IMR-90 (cell line): ENCODE data around the gene FBN1. TPM values are rescaled to one million over a fixed set of nuclear protein-coding genes. Genes with fewer than 3 reads are reported as not detected.

Source experiments
- ATAC-seq: fragments of 200-7000 bp; cut with Tn5 transposase; 2 replicates; pipeline ENCODE4 v1.9.1; 2020; ENCODE audit warnings: low read depth, mild to moderate bottlenecking, moderate library complexity
- BruUV-seq: library from RNA; stranded (reverse); fragments of 400-500 nt; replicated peaks from 2 replicates; lab custom pipeline; 2021; lab: Mats Ljungman, UMichigan
- CTCF ChIA-PET: fragments of 300-600 bp; formaldehyde crosslinking; extraction: SDS; loops from one replicate; lab custom pipeline; 2021; ENCODE audit warnings: antibody characterized with exemption; lab: Yijun Ruan, JAX
- POLR2A ChIA-PET: fragments of 300-600 bp; sonication (Branson Sonifier 250); formaldehyde crosslinking; loops from one replicate; lab custom pipeline; 2022; ENCODE audit warnings: antibody characterized with exemption; ENCODE audit not compliant: unreplicated experiment; lab: Charles Lee
- DNase-seq: peaks from one replicate; pipeline ENCODE4 v3.0.0; 2013
- H2AFZ ChIP-seq: replicated peaks from 2 replicates; pipeline ENCODE3; 2013; ENCODE audit warnings: low read length, mild to moderate bottlenecking; ENCODE audit not compliant: poor library complexity
- H2AK5ac ChIP-seq: 2 replicates; pipeline ENCODE4 v1.6.1; 2013; ENCODE audit warnings: low read depth, low read length, inconsistent platforms
- H2AK9ac ChIP-seq: replicated peaks from 2 replicates; pipeline ENCODE3; 2013; ENCODE audit warnings: mild to moderate bottlenecking, low read depth, low read length, moderate library complexity; ENCODE audit not compliant: poor library complexity
- H2BK120ac ChIP-seq: 2 replicates; pipeline ENCODE4 v1.6.1; 2013; ENCODE audit warnings: low read depth, low read length, inconsistent platforms
- H2BK15ac ChIP-seq: 3 replicates; pipeline ENCODE4 v1.6.1; 2013; ENCODE audit warnings: low read depth, low read length, inconsistent platforms
- H2BK20ac ChIP-seq: 2 replicates; pipeline ENCODE4 v1.6.1; 2013; ENCODE audit warnings: low read depth, mild to moderate bottlenecking, inconsistent platforms, low read length, moderate library complexity
- H2BK5ac ChIP-seq: 2 replicates; pipeline ENCODE4 v1.6.1; 2013; ENCODE audit warnings: mild to moderate bottlenecking, low read depth, low read length, inconsistent platforms; ENCODE audit not compliant: poor library complexity, severe bottlenecking
- H3K14ac ChIP-seq: replicated peaks from 2 replicates; pipeline ENCODE4 v1.6.1; 2013; ENCODE audit warnings: low read depth, low read length, inconsistent platforms
- H3K18ac ChIP-seq: 2 replicates; pipeline ENCODE4 v1.6.1; 2013; ENCODE audit warnings: low read depth, low read length, control low read depth
- H3K23ac ChIP-seq: 2 replicates; pipeline ENCODE4 v1.6.1; 2013; ENCODE audit warnings: low read depth, low read length, inconsistent platforms
- H3K27ac ChIP-seq: 2 replicates; pipeline ENCODE4 v1.5.1; 2013; ENCODE audit warnings: mild to moderate bottlenecking, control low read depth, low read length; ENCODE audit not compliant: insufficient read depth
- H3K27me3 ChIP-seq: 2 replicates; pipeline ENCODE4 v1.6.1; 2013; ENCODE audit warnings: low read length; ENCODE audit not compliant: control insufficient read depth, insufficient read depth
- H3K36me3 ChIP-seq: 2 replicates; pipeline ENCODE4 v1.6.1; 2013; ENCODE audit warnings: low read length, mixed read lengths; ENCODE audit not compliant: control insufficient read depth, insufficient read depth
- H3K4ac ChIP-seq: 2 replicates; pipeline ENCODE4 v1.6.1; 2013; ENCODE audit warnings: low read depth, low read length, inconsistent platforms
- H3K4me1 ChIP-seq: 2 replicates; pipeline ENCODE4 v1.6.1; 2013; ENCODE audit warnings: low read length, mixed read lengths; ENCODE audit not compliant: control insufficient read depth, insufficient read depth
- H3K4me2 ChIP-seq: 2 replicates; pipeline ENCODE4 v1.6.1; 2013; ENCODE audit warnings: low read depth, mild to moderate bottlenecking, control low read depth, low read length, moderate library complexity
- H3K4me3 ChIP-seq: 2 replicates; pipeline ENCODE4 v1.5.1; 2013; ENCODE audit warnings: low read depth, mild to moderate bottlenecking, control low read depth, low read length, moderate library complexity; ENCODE audit not compliant: insufficient read depth
- H3K56ac ChIP-seq: 2 replicates; pipeline ENCODE4 v1.6.1; 2013; ENCODE audit warnings: low read length, inconsistent platforms; ENCODE audit not compliant: insufficient read depth; ENCODE audit errors: extremely low read depth
- H3K79me1 ChIP-seq, 2 experiments: 2 replicates each; pipeline ENCODE4 v1.6.1; 2013; ENCODE audit warnings: low read length in 2 of 2, inconsistent platforms in 1 of 2, low read depth in 1 of 2
- H3K9ac ChIP-seq: 2 replicates; pipeline ENCODE4 v1.6.1; 2013; ENCODE audit warnings: low read depth, low read length, control low read depth
- H3K9me1 ChIP-seq: 2 replicates; pipeline ENCODE4 v1.6.1; 2013; ENCODE audit warnings: low read length, inconsistent platforms; ENCODE audit not compliant: insufficient read depth
- H3K9me3 ChIP-seq: 2 replicates; pipeline ENCODE4 v1.6.1; 2013; ENCODE audit warnings: low read length; ENCODE audit not compliant: control insufficient read depth, insufficient read depth
- H4K20me1 ChIP-seq: 2 replicates; pipeline ENCODE4 v1.6.1; 2013; ENCODE audit warnings: low read length, inconsistent platforms; ENCODE audit not compliant: insufficient read depth
- H4K5ac ChIP-seq: 2 replicates; pipeline ENCODE4 v1.6.1; 2013; ENCODE audit warnings: mild to moderate bottlenecking, low read depth, low read length, control low read depth
- H4K8ac ChIP-seq, 2 experiments: 2 replicates each; pipeline ENCODE4 v1.6.1; 2013; ENCODE audit warnings: low read depth in 2 of 2, low read length in 2 of 2, control low read depth in 1 of 2, inconsistent platforms in 1 of 2
- H4K91ac ChIP-seq: 2 replicates; pipeline ENCODE4 v1.6.1; 2013; ENCODE audit warnings: low read depth, low read length, inconsistent platforms; ENCODE audit not compliant: insufficient read depth
- BHLHE40 ChIP-seq: fragments of 150-350 bp; IDR thresholded peaks from 2 replicates; pipeline ENCODE4 v1.6.1; 2016; ENCODE audit warnings: mild to moderate bottlenecking, low read depth, low read length
- CEBPB ChIP-seq: IDR thresholded peaks from 2 replicates; pipeline ENCODE4 v1.6.1; 2012; ENCODE audit warnings: low read depth, low read length, improper control_type of control experiment
- CHD1 ChIP-seq: IDR thresholded peaks from 2 replicates; pipeline ENCODE4 v1.6.1; 2012; ENCODE audit warnings: low read depth, low read length, improper control_type of control experiment
- CTCF ChIP-seq: conservative IDR thresholded peaks from 2 replicates; pipeline ENCODE4 v1.5.1; 2012; ENCODE audit warnings: mild to moderate bottlenecking, low read depth, low read length, improper control_type of control experiment
- FOS ChIP-seq: fragments of 150-350 bp; IDR thresholded peaks from 2 replicates; pipeline ENCODE4 v1.6.1; 2016; ENCODE audit warnings: low read depth, low read length
- MAFK ChIP-seq: IDR thresholded peaks from 2 replicates; pipeline ENCODE4 v1.6.1; 2012; ENCODE audit warnings: low read depth, low read length, improper control_type of control experiment
- MAZ ChIP-seq: IDR thresholded peaks from 2 replicates; pipeline ENCODE4 v1.6.1; 2012; ENCODE audit warnings: low read depth, mild to moderate bottlenecking, low read length, improper control_type of control experiment, moderate library complexity, borderline replicate concordance
- MXI1 ChIP-seq: IDR thresholded peaks from 2 replicates; pipeline ENCODE4 v1.6.1; 2012; ENCODE audit warnings: low read depth, mild to moderate bottlenecking, low read length, moderate library complexity, borderline replicate concordance
- POLR2A ChIP-seq: IDR thresholded peaks from 2 replicates; pipeline ENCODE4 v1.6.1; 2012; ENCODE audit warnings: mild to moderate bottlenecking, low read depth, low read length
- RAD21 ChIP-seq: IDR thresholded peaks from 2 replicates; pipeline ENCODE4 v1.6.1; 2012; ENCODE audit warnings: low read length, improper control_type of control experiment
- RCOR1 ChIP-seq: IDR thresholded peaks from 2 replicates; pipeline ENCODE4 v1.6.1; 2012; ENCODE audit warnings: mild to moderate bottlenecking, low read length, improper control_type of control experiment; ENCODE audit not compliant: insufficient replicate concordance
- RFX5 ChIP-seq: IDR thresholded peaks from 2 replicates; pipeline ENCODE4 v1.8.0; 2012; ENCODE audit warnings: low read depth, mild to moderate bottlenecking, low read length, moderate library complexity
- SMC3 ChIP-seq: fragments of 150-350 bp; IDR thresholded peaks from 2 replicates; pipeline ENCODE4 v1.6.1; 2016; ENCODE audit warnings: low read depth, mild to moderate bottlenecking, antibody characterized with exemption, low read length, moderate library complexity
- WGBS, 2 experiments: methylation state at CpG; one replicate each; pipeline versions ENCODE4 v1.1.5 to v1.1.7; 2013; ENCODE audit warnings: missing lambda C conversion rate in 2 of 2; ENCODE audit not compliant: insufficient read length in 1 of 2; ENCODE audit errors: extremely low coverage in 2 of 2; 5-methylcytosine and 5-hydroxymethylcytosine counted together
- dilution Hi-C: fragments of 300-500 bp; cut with HindIII; formaldehyde crosslinking; loops from one replicate; pipeline ENCODE4 v1.14.3; 2018; ENCODE audit warnings: low sequenced_read_pairs; ENCODE audit not compliant: unreplicated experiment
- in situ Hi-C: fragments of 300-500 bp; cut with MboI; formaldehyde crosslinking; loops from 3 replicates; pipeline ENCODE4 v1.14.3; 2019; ENCODE audit warnings: low sequenced_read_pairs, inconsistent platforms, mixed read lengths
- intact Hi-C: fragments of 100-400 bp; cut with micrococcal nuclease; formaldehyde crosslinking; loops from 2 replicates; pipeline ENCODE4 v1.10.0; 2022
- polyA plus RNA-seq, 3 experiments: library from polyadenylated mRNA; depleted of rRNA; stranded (reverse); fragments of >200 nt; gene quantifications; 2 replicates each; pipeline ENCODE4 v1.2.3, GENCODE V29; 2012; ENCODE audit warnings: low replicate concordance in 1 of 3
- total RNA-seq: library from RNA; depleted of rRNA; stranded (reverse); fragments of >200 nt; gene quantifications from 2 replicates; pipeline ENCODE4 v1.2.3, GENCODE V29; 2012
- TF ChIP-seq, protein P1 (sequence below): fragments of 150-350 bp; IDR thresholded peaks from 2 replicates; pipeline ENCODE4 v1.6.1; 2017; ENCODE audit warnings: mild to moderate bottlenecking, antibody characterized with exemption, low read length, low read depth

Gene FBN1
- total and polyA plus RNA-seq, 2 of the 4 experiments (the other 2 are of a cell fraction) = 134 to 283 TPM

GRCh38 chr15:48470096-48470495, 175.4 kb downstream of the FBN1 start:
- 80% methylated on average over 1 of the region's 4 CpGs; no CpG with 5 or more reads in 1 of the 2 experiments for WGBS, 2 experiments
- Histone ChIP-seq H2AK9ac (no peak overlapping the region), H3K9me3 (no peaks in the 10 kb centered on the region), H2AFZ (no peak overlapping the region), H3K4ac (no peak overlapping the region), H4K8ac (no peak overlapping the region), H3K4me3 (no peak overlapping the region), H3K56ac (no peak overlapping the region), H2AK5ac (no peak overlapping the region), H4K91ac (no peak overlapping the region), H3K9me1 (peaks cover 23% of the 10 kb centered on the region), H2BK120ac (no peak overlapping the region; the same call in 1 of the 2 replicates), H4K20me1 (no peaks in the 10 kb centered on the region), H3K4me1 (peaks cover 2% of the 10 kb centered on the region; the same call in 1 of the 2 replicates), H2BK5ac (no peak overlapping the region), H3K9ac (no peak overlapping the region), H3K79me1 (peaks cover 15 to 54% of the 10 kb centered on the region in 2 experiments; a peak in 3 of 4 replicates), H4K5ac (no peak overlapping the region), H3K23ac (peak overlapping the region; percentile 50; the same call in 1 of the 2 replicates), H3K4me2 (no peak overlapping the region), H3K14ac (no peak overlapping the region; the same call in 1 of the 2 replicates), H3K27ac (no peak overlapping the region), H3K36me3 (peaks cover 59% of the 10 kb centered on the region), H2BK15ac (no peak overlapping the region), H3K27me3 (no peaks in the 10 kb centered on the region), H2BK20ac (0 out of 2 replicates have a peak overlapping the region, but pooled peaks have one; percentile 18), H3K18ac (no peak overlapping the region)
- in situ Hi-C loops (no loop called here), dilution Hi-C loops (no loop called here), intact Hi-C loops (no loop called here)
- TF ChIP-seq FOS (no peak), POLR2A (no peak), MAFK (no peak), SMC3 (no peak), BHLHE40 (no peak), MAZ (no peak), MXI1 (no peak), RFX5 (no peak), RCOR1 (no peak), RAD21 (no peak), CHD1 (no peak), CTCF (no peak), CEBPB (no peak)
- TF ChIP-seq, protein P1, sequence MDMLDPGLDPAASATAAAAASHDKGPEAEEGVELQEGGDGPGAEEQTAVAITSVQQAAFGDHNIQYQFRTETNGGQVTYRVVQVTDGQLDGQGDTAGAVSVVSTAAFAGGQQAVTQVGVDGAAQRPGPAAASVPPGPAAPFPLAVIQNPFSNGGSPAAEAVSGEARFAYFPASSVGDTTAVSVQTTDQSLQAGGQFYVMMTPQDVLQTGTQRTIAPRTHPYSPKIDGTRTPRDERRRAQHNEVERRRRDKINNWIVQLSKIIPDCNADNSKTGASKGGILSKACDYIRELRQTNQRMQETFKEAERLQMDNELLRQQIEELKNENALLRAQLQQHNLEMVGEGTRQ = no peak
- ChIA-PET CTCF (no interaction called here), POLR2A (no interaction called here)
- DNase-seq (no peak), ATAC-seq (no peak)
- BruUV-seq = no TSS peak
